HepG2 (cell line): ENCODE data around the gene PKNOX2. TPM values are rescaled to one million over a fixed set of nuclear protein-coding genes. Genes with fewer than 3 reads are reported as not detected.

Source experiments
- DBP ChIP-seq: sonication (generic); formaldehyde crosslinking; IDR thresholded peaks from 2 replicates; pipeline ENCODE4 v1.4.0; 2020; ENCODE audit warnings: missing genetic modification reagents; ENCODE audit errors: not compliant biosample characterization
- FUBP1 ChIP-seq: sonication (generic); formaldehyde crosslinking; IDR thresholded peaks from 2 replicates; pipeline ENCODE4 v1.5.1; 2020; ENCODE audit warnings: missing genetic modification reagents, mild to moderate bottlenecking, borderline replicate concordance
- KDM1A ChIP-seq: IDR thresholded peaks from 2 replicates; pipeline ENCODE4 v1.6.1; 2016; ENCODE audit warnings: missing compliant biosample characterization
- RARA ChIP-seq: IDR thresholded peaks from 2 replicates; pipeline ENCODE4 v1.6.1; 2016; ENCODE audit warnings: missing genetic modification reagents, missing compliant biosample characterization
- SALL1 ChIP-seq: sonication (generic); formaldehyde crosslinking; IDR thresholded peaks from 2 replicates; pipeline ENCODE4 v1.8.0; 2022; ENCODE audit warnings: mild to moderate bottlenecking, missing genetic modification reagents
- SIX1 ChIP-seq: sonication (generic); formaldehyde crosslinking; IDR thresholded peaks from 2 replicates; pipeline ENCODE4 v1.4.0; 2020; ENCODE audit warnings: missing genetic modification reagents, borderline replicate concordance
- SRSF4 ChIP-seq: fragments of 200-400 bp; formaldehyde crosslinking; IDR thresholded peaks from one replicate; pipeline ENCODE4 v1.6.1; 2018; ENCODE audit warnings: mild to moderate bottlenecking, low read depth, low read length, moderate library complexity; ENCODE audit not compliant: poor library complexity, severe bottlenecking
- SYNCRIP ChIP-seq: fragments of 200-400 bp; formaldehyde crosslinking; IDR thresholded peaks from 2 replicates; pipeline ENCODE4 v1.6.1; 2018; ENCODE audit warnings: mild to moderate bottlenecking, low read depth, low read length; ENCODE audit not compliant: insufficient read depth
- YEATS4 ChIP-seq: sonication (generic); formaldehyde crosslinking; IDR thresholded peaks from 2 replicates; pipeline ENCODE4 v1.4.0; 2020; ENCODE audit warnings: missing genetic modification reagents, borderline replicate concordance
- ZBTB25 ChIP-seq: IDR thresholded peaks from 2 replicates; pipeline ENCODE4 v1.6.1; 2018; ENCODE audit warnings: missing genetic modification reagents
- ZBTB49 ChIP-seq: sonication (generic); formaldehyde crosslinking; IDR thresholded peaks from 2 replicates; pipeline ENCODE4 v1.4.0; 2020; ENCODE audit warnings: missing genetic modification reagents, borderline replicate concordance
- ZNF362 ChIP-seq: sonication (generic); formaldehyde crosslinking; IDR thresholded peaks from 2 replicates; pipeline ENCODE4 v1.4.0; 2020; ENCODE audit warnings: missing genetic modification reagents, mild to moderate bottlenecking, borderline replicate concordance
- ZNF770 ChIP-seq: sonication (generic); formaldehyde crosslinking; IDR thresholded peaks from 2 replicates; pipeline ENCODE4 v1.5.0; 2020; ENCODE audit warnings: mild to moderate bottlenecking, missing genetic modification reagents
- ZNF781 ChIP-seq: sonication (generic); formaldehyde crosslinking; IDR thresholded peaks from 2 replicates; pipeline ENCODE4 v1.5.1; 2020; ENCODE audit warnings: borderline replicate concordance, mild to moderate bottlenecking, missing genetic modification reagents; ENCODE audit errors: not compliant biosample characterization
- ZXDC ChIP-seq: sonication (generic); formaldehyde crosslinking; IDR thresholded peaks from 2 replicates; pipeline ENCODE4 v1.5.0; 2020; ENCODE audit warnings: mild to moderate bottlenecking, missing genetic modification reagents
- polyA plus RNA-seq, 8 experiments: library from polyadenylated mRNA; depleted of rRNA in 3 of 8; stranded (reverse) in 7 of 8; unstranded in 1 of 8; fragments of >200 nt; fragmentation: Illumina TruSeq in 4 of 8; extraction: Trizol in 4 of 8; gene quantifications; 2 replicates each; pipeline versions ENCODE4 v1.2.1 to v1.2.3, GENCODE V29; 2011 to 2016; ENCODE audit warnings: low read depth in 4 of 8, missing spikeins in 1 of 8, mixed read lengths in 1 of 8; ENCODE audit not compliant: insufficient read depth in 1 of 8
- total RNA-seq, 5 experiments: library from RNA; depleted of rRNA; stranded (reverse); fragments of >200 nt; fragmentation: Illumina TruSeq; extraction: Trizol; gene quantifications; 2 replicates each; pipeline ENCODE4 v1.2.3, GENCODE V29; 2016; ENCODE audit warnings: low read depth in 1 of 5

Gene PKNOX2
- total and polyA plus RNA-seq, 2 of the 13 experiments (the other 11 are each of a cell fraction or from before 2014, with no cell fraction given): not detected

- TF ChIP-seq ZBTB25 (CRISPR knock-in tag) (no peak), SIX1 (no peak), YEATS4 (CRISPR knock-in tag) (no peak), ZNF770 (CRISPR knock-in tag) (peak; percentile 67; the same call in 1 of the 2 replicates), RARA (CRISPR knock-in tag) (no peak), ZBTB49 (CRISPR knock-in tag) (no peak), DBP (CRISPR knock-in tag) (no peak), KDM1A (0 out of 2 replicates have a peak, but pooled peaks have one; percentile 23), SRSF4 (no peak), FUBP1 (CRISPR knock-in tag) (no peak), ZXDC (CRISPR knock-in tag) (no peak), SALL1 (no peak), ZNF362 (CRISPR knock-in tag) (0 out of 2 replicates have a peak, but pooled peaks have one; percentile 41), ZNF781 (CRISPR knock-in tag) (no peak), SYNCRIP (no peak)
Measured at GRCh38 chr11:125468025-125468424, 303.5 kb downstream of the PKNOX2 start (continued).
